Stimulated activated CD4-positive, alpha-beta T cell treated with anti-CD3 and anti-CD28 coated beads, TNF-alpha, amount 100 ng/mL, for 4 hours (primary cell): ENCODE measurements around the gene TGFBR3.
"Not testable (repeated sequence)": the region's sequence is repeated elsewhere in the genome, so short reads cannot be mapped to it uniquely, and the experiment has no call there.

Experiments used
- DNase-seq, 3 experiments: peaks; one replicate each; pipeline ENCODE4 v3.0.0-alpha.2; 2020; ENCODE audit warnings: low read depth in 3 of 3

The TGFBR3 gene

DNA sequence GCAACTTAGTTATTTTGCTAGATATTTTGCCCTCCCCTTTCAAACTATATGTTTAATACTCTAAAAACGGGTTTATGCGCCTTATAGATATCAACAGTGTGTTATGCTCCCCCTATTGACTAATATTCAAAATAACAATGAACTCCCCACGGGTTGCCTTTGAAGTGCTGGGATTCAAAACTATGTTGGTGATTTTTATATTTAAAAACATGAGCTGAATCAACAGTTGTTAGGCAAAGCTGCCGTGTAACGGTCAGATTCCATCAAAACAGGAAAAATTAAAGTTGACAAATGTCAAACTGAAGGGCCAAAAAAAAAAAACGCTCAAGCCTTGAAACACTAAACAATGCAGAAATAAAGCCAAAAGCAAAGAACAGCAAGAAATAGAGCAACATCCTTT, 2.5 kb downstream of the TGFBR3 start:
- DNase-seq: no peak

DNA sequence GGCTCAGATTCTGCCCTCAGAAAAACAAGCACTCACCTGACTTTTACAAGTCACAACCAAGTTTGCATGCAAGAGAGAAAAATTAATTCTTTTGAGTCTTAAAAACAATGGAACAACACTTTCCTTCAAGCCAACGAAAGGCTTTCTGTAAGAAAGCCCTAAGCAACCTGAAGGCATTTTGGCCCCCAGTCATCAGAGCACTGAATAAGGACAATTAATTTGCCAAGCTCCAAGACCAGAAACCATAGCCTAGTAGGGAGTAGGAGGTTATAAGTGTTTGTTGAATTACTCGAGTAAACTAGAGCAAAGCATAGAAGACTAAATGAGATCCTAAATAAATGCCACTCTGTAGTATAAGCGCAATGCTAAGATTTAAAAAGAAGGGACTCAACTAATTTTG, 4.7 kb downstream of the TGFBR3 start:
- no peak for DNase-seq

DNA sequence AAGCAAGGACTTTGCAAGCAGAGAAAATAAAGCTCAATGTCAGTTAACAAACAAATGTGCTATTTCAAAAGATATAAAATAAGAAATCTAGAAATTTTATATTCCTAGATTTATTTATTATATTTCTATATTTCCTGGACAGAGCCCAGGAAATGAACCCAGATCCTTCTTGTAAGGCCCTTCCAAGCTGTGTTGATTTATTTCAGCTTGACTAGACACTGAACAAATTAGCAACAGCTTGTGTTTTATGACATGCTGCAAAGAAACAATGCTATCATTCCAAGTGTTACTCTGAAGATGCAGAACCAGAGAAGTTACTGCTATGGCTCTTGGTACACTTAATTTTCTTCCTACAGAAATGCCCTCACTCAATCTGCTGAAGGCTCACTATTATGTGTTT, 6.2 kb downstream of the TGFBR3 start:
- no peak for DNase-seq

DNA sequence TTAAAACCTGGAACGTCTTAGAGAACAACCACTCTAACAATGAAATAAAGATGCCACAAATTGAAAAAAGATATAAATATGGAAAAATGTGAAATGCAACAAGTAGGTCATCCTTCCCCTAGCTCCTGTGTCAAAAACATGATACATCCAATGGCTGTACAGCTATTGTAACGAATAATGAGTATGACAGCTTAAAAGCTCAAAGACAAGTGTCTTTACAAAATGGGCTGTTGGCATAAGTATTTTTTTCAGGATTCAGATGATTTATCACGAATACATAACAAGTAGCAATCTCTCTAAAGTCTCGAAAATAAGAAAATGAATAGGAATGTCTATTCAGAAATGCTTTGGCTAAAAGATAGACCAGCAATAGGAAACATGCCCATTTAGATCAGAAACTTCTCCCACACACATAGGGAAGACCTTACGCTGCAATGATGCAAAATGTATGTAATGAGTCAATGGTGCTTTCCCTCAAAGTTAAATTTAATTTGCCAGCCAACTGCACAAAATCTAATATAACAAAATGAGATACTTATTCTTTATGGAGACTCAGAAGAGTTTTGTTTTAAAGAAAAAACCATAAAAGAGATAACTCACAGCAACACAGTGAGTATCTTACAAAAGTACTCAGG, 8.3 kb downstream of the TGFBR3 start:
- DNase-seq: no peak

DNA sequence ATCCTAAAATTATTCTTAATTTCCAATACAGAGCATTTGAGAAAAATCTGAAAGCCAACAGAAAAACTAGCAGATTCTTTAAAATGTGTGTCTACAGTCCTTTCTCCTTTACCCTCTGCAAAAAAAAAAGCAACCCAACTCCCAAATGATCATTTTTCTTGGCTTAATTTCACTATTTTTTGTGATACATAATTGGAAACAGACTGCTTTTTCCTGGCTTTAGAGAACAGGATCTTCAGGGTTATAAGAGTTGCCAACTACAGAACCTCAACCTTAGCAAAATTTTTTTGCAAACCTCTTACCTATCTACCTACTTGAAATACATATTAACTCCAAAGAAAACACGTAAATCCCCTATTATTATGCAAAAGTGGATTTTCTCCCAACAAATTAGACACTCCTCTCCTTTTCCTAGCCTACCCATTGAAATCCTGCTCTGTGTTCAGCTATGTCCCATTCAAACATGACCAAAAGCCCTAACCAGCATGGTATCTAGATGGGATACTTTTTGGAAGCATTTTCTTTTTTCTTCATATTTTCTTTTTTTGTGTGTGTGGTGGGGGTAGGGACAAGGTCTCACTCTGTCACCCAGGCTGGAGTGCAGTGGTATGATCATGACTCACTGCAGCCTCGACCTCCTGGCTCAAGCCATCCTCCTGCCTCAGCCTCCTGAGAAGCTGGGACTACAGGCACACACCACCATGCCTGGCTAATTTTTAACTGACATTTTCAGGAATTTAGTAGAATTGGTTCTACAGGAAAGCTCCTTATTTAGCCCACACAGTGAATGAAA, 9.0 kb downstream of the TGFBR3 start:
- no peak for DNase-seq

DNA sequence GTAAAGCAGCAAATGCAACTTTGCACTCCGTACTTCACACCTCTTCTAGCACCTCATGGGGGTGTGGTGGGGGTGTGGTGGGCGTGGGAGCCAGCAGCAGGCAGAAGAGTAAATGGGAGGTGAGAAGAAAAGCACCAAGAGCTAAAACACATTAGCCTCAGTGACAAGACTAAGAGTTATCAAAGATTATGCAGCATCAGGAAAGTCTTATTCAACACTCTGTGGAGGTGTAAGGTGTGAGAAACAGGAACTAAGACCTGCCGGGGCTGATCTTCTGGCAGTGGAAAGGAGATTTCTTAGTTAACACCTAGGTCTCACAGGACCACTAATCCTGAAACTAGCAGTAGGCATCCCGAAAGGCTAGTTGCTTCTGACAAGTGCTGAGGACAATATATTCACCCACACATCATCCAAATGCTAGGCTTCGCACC, 9.9 kb downstream of the TGFBR3 start:
- DNase-seq: peak in 2 of 3 experiments; percentile 18 to 26

DNA sequence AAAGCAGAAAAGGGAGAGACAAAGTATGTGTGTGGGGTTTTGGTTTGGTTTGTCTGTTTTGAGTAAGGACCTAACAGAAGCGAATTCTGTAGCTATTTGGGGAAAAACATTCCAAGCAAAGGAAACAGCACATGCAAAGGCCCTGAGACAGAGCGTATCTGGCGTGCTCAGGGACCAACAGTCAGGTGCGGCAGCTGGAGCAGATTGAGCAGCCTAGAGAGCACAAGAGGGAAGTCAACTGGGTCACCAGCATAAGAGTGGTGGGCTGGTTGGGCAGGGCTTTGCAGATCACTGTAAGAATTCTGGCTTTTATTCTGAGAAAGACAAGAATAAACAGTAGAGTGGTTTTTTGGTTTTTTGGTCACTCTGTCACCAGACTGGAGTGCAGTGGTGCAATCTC, 11.8 kb downstream of the TGFBR3 start:
- no peak for DNase-seq

DNA sequence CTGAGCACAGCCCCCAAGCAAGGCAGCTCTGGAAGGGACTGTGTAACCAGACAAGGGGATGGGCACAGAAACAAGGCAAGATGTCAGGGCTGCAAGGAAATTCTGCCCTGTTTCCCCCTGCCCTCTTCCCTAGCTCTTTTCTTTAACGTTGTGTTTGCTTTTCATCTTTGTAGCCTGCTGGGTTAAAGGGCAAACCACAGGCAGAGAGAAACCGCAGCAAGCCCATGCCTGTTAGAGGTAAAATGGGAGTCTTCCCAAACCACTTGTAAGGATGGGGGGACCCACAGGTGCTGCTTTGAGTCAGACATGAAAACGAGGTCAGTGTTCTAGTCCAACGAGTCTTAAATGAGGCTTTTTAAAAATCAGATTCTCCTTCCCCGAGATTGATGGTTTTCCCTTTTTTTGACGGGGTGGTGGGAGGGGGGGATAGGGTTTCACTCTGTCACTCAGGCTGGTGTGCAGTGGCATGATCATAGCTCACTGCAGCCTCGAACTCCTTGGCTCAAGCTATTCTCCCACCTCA, 13.3 kb downstream of the TGFBR3 start:
- no peak for DNase-seq

DNA sequence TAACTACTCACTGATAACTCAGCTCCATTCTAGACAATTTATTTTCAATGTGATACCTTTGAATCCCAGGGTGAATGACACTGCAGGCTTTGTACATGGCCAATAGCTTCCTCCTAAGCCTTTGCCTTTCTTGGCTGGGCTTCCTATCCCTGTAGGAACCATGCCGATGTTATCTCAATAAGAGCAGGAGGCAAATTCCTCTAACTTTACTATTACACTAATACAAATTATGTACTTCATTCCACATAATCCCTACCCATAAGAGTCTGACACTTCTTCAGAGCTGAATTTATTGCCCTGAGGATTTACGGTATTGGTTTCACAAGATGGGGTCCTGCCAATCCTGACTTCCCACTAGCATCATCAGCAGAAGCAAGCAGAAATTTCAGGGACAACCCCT, 14.0 kb downstream of the TGFBR3 start:
- no peak for DNase-seq

DNA sequence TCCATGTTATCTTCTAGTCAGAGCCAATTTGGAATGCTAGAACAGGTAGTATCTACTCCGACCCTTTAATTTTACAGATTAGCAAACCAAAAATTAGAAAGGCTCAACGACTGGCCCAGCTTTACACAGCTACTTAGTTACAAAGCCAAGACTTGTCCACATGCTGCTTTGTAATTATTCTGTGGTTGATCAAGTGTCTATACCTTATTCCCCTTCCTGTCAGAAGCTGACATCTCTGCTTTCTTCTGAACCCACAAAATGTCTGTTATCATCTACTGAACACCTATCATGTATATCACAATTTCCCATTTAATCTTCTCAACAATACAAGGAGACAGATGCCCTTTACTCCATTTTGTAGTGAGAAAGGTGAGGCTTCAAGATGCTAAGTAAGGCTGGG, 15.6 kb downstream of the TGFBR3 start:
- no peak for DNase-seq

DNA sequence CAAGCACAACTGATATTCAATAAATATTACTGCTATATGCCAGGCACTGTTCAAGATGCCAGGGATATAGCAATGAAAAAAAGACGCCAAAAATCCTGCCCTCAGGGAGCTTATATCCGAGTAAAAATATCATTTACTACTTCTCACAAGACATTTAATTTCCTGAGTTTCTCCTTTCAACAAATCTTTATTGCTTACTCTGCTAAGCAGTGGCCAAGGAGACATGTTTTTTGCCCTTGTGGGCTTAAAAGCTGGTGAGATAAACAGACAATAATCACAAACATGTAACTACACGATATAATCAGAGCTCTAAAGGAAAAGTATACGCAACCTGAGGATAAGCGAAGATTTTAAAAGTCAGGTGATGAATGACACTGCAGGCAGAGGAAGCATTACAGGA, 19.5 kb downstream of the TGFBR3 start:
- DNase-seq: no peak

DNA sequence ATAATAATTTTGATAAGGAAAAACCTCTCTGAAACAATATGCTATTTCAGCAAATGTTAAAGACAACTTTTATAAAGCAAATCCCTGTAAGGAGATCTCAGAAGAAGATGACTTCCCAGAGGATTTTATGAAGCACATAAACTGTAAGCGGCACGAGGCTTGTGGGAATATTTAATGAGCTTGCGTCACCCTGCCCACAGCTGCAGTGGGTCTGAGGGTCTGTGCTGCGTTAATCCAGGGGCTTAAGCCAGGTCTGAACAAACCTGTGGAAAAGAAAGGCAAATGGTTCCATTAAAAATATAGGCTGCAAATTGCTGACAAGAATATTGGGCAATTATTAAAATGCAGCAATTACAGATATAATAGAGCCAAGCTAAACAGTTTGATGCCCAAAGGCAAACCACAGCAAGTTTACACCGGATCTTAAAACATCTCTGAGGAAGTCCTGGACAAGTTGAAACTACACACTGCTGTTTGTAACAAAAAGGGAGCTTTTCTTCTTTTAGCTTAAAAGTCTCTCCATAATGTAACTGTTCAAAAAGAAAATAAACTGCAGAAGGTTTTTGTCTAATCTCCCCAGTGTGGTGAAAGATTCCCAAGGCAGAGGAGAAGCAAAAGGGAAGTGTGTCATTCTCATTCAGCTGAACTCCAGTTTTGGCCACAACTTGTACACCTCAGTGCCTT, 21.8 kb downstream of the TGFBR3 start:
- DNase-seq: no peak

DNA sequence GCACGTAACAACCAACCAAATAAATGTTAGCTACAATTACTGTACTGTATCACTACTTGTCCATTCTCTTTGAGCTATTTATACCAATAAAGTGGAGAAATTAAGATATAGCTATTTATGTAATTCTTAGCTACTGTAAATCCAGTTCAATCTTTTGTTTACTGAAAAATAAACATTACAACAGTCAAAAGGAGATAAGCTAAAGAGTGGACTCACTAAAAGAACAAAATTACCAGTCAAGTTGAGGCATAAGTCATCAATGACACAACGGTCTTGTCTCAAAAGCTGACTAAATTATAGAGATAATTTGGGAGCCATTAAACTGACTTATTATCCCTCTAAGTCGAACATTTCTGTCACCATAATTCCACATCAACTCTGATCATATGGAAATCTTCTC, 22.5 kb downstream of the TGFBR3 start:
- DNase-seq: no peak

DNA sequence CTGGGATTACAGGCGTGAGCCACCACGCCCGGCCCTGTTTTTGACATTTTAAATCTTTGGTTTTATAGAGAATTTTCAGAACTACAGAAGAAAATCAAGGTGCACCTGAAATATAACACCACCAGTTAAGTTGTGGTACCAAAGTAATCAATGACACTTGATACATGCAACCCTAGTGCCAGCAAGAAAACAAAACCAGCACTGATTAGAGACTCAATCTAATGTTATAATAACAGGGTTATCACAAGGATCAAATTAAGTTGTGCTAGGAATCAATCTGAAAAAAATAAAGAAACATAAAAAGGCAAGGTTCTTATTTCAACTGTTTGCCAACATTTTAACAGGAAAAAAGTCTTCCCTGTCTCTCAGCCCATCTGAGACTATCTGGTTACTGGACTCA, 23.8 kb downstream of the TGFBR3 start:
- DNase-seq: no peak

DNA sequence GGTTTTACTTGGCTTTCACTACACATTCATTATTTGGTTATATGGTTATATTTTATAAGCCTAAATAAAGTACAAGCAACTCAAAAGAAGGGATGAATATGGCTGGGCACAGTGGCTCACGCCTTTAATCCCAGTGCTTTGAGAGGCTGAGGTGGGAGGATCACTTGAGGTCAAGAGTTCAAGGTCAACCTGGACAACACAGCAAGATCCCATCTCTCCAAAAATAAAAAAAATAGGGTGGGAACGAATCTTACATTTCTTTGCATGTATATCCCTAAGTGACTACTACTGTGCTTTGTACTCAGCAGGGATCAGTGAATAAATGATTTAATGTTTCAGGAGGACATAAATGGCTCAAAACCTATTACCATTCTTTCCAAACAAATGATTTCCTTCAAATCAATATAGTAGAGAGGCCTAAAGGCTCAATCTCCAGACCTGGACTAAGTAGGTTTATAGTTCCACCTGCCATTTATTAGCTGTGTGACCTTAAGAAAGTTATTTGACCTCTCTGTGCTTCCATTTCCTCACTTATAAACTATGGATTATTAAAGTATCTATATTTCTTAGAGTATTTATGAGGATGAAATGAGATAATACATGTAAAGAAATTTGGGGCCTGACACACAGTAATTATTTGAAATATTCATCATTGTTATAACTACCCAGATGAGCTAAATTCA, 28.3 kb downstream of the TGFBR3 start:
- DNase-seq: no peak

DNA sequence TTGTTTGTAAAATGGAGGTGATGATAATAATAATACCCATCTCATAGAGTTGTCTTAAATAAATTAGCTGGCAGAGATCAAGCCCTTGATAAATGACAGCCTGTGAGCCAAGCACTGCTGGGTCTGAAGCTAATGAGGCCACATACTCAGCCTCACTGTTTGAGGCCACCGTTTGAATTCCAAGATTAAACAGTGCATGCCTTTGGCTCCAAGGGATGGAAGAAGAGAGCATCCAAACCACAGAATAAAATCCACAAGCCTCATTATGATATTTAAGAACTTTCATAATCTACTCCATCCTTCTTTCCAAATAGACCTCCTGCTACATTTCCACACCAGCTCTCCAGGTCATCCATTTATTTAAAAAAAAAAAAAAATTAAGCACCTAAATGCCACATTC, 29.0 kb downstream of the TGFBR3 start:
- no peak for DNase-seq

DNA sequence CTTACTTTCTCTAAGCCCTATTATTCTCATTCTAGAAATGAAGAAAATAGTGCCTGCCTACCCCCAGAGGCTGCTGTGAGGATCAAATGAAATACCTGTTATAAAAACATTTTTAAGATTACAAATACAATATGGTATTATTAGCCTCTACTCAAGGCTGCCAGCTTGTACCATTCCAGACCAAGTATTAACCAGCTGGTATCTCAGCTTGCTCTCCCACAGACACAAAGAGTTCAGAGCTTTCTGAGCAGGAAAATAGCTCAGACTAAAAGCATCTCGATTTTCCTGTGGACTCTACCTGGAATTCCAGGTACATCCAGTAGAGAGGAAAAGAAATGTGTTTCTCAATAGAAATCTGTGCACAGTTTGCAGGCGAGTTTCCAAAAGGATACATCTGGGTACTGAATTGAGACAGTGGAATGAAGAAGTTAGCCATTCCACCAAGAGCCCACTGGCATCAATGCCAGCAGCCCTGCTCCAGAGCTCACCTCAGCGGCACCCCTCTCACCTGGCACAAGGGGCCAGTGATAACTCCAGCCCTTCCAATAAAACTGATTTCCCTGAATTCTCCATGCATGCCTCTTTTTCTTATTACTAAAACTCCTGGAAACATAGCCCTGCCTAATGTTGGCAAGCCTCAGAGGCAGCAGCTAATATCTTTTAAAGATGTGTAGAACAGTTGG, 31.0 kb downstream of the TGFBR3 start:
- no peak for DNase-seq

DNA sequence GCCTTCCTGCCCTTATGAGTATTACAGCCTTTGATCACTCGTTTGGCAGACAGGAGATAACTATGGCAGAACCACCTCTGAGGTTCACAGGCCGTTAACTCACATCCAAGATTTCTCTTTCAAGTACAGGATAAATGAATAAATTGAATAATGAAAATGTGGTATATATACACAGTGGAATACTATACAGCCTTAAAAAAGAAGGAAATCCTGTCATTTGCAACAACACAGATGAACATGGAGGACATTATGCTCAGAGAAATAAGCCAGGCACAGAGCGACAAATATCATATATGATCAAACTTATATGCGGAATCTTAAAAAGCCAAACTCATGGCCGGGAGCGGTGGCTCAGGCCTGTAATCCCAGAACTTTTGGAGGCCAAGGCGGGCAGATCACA, 32.6 kb downstream of the TGFBR3 start:
- DNase-seq: no peak

DNA sequence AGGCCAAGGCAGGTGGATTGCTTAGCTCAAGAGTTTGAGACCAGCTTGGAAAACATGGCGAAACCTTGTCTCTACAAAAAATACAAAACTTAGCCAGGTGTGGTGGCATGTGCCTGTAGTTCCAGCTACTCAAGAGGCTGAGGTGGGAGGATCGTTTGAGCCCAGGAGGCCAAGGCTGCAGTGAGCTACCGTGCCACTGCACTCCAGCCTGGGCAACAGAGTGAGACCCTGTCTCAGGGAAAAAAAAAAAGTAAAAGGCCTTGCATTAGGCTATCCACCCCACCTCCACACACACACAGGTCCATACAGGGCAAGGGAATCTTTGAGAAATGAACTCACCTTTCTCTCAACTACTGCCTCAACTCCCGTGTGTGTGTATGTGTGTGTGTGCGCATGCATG, 33.9 kb downstream of the TGFBR3 start:
- not testable (repeated sequence) for DNase-seq

DNA sequence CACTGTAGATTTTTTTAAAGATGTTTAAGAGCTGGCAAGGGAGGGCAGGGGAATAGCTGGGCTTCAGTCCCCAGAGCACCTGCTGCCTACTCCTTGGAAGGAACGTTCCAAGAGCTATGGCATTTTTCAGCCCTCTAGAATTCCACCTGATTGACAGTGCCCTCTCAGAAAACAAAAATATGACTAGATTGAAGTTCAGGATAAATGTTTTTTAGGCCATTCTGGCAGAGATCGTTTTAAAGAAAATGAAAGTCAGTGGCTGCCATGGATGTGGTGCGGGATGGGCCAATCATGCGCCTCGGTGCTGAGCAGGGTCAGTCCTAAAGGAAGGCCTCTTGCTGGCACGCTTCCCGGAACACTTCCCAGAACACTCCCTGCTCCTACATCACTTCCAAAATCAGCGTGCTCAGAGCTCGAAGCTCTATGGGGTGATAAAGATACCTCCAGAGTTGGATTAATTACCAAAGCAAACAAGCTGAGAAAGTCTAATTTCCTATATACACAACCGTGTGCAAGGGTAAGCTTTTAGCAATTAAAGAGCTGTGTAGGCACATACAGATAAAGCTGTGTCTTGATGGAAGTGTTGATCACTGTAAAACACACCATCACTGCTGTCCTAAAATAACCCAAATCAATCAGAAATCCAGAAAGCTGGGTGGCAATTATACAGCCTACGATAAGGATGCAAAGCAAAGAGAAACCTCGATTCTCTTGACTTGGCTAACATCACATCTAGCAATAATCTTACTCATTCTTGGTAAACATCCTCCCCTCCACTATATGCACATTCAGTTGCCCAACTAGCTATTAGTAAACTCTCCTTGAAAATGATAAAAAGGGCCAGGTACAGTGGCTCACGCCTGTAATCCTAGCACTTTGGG, 34.6 kb downstream of the TGFBR3 start:
- no peak for DNase-seq

DNA sequence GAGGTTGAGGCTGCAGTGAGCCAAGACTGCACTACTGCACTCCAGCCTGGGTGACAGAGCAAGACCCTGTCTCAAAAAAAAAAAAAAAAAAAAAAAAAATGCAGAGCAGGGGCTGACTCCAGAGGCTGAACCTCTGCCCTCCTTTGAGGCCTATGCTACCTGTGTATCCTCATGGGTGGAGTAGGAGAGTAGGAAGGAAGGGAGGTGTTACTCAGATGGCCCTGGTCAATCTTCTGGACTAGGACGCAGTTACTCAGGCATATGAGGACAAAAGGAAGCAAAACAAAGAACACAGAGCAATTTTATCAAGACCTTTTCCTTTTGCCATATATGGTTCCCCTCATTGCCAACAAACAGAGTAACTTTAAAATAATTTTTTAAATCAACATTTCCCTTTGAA, 35.2 kb downstream of the TGFBR3 start:
- DNase-seq: no peak
